Choroid plexus epithelial cell (primary cell): Measurements from ENCODE around the gene XPNPEP2.

ENCODE experiments used
- DNase-seq: peaks from one replicate; pipeline ENCODE4 v3.0.0-alpha.2; 2010; ENCODE audit warnings: low read depth
- H3K4me3 ChIP-seq: 2 replicates; pipeline ENCODE4 v1.5.1; 2011; ENCODE audit warnings: low read depth, mild to moderate bottlenecking, control low read depth, low read length, moderate library complexity
- TF ChIP-seq, protein P1 (sequence below): conservative IDR thresholded peaks from 2 replicates; pipeline ENCODE4 v1.5.1; 2011; ENCODE audit warnings: low read depth, mild to moderate bottlenecking, control low read depth, inconsistent platforms, low read length, moderate library complexity

XPNPEP2 gene

GRCh38 chrX:129738466-129739308 lies at the start of gene XPNPEP2:
Gene XPNPEP2 (plus strand): TSS chrX:129738979. CDS start chrX:129739214, 235 bp downstream.
- TF ChIP-seq, protein P1, sequence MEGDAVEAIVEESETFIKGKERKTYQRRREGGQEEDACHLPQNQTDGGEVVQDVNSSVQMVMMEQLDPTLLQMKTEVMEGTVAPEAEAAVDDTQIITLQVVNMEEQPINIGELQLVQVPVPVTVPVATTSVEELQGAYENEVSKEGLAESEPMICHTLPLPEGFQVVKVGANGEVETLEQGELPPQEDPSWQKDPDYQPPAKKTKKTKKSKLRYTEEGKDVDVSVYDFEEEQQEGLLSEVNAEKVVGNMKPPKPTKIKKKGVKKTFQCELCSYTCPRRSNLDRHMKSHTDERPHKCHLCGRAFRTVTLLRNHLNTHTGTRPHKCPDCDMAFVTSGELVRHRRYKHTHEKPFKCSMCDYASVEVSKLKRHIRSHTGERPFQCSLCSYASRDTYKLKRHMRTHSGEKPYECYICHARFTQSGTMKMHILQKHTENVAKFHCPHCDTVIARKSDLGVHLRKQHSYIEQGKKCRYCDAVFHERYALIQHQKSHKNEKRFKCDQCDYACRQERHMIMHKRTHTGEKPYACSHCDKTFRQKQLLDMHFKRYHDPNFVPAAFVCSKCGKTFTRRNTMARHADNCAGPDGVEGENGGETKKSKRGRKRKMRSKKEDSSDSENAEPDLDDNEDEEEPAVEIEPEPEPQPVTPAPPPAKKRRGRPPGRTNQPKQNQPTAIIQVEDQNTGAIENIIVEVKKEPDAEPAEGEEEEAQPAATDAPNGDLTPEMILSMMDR: no peak
- DNase-seq: no peak
- no peak within 1 kb of the TSS for H3K4me3 ChIP-seq

GRCh38 chrX:129689796-129690195 lies 49.0 kb upstream of the XPNPEP2 start:
- DNase-seq: no peak
- H3K4me3 ChIP-seq: no peak overlapping the region
- TF ChIP-seq, protein P1: no peak

GRCh38 chrX:129690435-129690834 lies 48.3 kb upstream of the XPNPEP2 start:
- TF ChIP-seq, protein P1: no peak
- DNase-seq: no peak
- no peak overlapping the region for H3K4me3 ChIP-seq

DNA sequence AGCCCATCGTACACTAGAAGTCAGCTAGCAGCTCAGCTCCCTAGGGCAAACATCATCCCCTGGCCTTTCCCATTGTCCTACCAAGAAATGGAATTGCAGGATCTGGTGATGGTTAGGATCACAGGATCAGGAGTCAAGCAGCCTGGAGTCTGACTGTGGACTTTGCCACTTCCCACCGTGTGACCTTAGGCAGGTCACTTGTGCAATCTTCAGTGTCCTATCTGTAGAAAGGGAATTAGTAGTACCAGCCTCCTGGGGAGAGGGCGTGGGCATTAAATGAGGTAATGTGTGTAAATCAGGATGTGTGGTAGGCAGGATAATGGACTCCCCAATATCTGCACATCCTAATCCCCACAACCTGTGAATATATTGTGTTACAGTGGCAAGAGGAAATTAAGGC lies 45.4 kb upstream of the XPNPEP2 start:
- TF ChIP-seq, protein P1: no peak
- no peak for DNase-seq
- H3K4me3 ChIP-seq: no peak overlapping the region

DNA sequence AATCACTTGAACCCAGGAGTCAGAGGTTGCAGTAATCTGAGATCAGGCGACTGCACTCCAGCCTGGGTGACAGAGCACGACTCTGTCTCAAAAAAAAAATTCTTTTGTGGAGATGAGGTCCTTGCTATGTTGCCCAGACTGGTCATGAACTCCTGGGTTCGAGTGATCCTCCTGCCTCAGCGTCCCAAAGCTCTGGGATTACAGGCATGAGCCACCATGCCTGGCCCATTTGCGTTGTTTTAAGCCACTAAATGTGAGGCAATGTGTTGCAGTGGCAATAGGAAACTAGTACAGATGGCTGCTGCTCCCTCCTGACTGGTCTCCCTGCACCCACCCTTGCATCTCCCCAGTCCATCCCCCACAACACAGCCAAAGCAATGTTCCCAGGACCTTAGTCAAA lies 44.0 kb upstream of the XPNPEP2 start:
- no peak overlapping the region for H3K4me3 ChIP-seq
- DNase-seq: no peak
- TF ChIP-seq, protein P1: no peak

DNA sequence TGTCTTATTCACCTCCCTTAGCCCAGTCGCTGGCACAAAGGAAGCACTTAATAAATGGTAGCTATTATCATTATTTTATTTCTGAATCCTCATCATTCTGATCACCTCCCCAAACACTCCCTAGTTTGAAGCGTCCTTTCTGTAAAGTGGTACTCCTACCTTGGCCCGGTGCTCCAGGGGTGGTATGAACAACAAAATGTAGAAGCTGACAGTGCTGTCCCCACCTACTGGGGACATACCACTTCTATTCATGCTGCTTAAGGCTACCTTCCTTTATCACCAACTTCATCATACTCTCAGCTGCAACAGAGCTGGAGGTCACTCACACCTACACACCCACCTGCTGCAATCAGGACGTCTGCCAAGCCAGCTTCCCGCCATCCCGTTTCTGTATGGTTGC lies 43.2 kb upstream of the XPNPEP2 start:
- no peak for DNase-seq
- TF ChIP-seq, protein P1: no peak
- no peak overlapping the region for H3K4me3 ChIP-seq

- no peak overlapping the region for H3K4me3 ChIP-seq
- TF ChIP-seq, protein P1: no peak
- DNase-seq: no peak
Measured at GRCh38 chrX:129695937-129696336, 42.8 kb upstream of the XPNPEP2 start.
